Left ventricle myocardium inferior (tissue), 1 donor: ENCODE results near the gene NOS2. TPM values are rescaled to one million over a fixed set of nuclear protein-coding genes. Genes with fewer than 3 reads are reported as not detected.
A peak's percentile ranks its signal among the peaks of the same experiment; 100 is the strongest.

Experiments
- DNase-seq: peaks from one replicate; pipeline ENCODE4 v3.0.0-alpha.2; 2020
- H3K27ac ChIP-seq: fragments of 200-600 bp; replicated peaks from 2 replicates; pipeline ENCODE4 v1.8.0; 2021
- H3K27me3 ChIP-seq: fragments of 200-600 bp; 2 replicates; pipeline ENCODE4 v1.8.0; 2021; ENCODE audit warnings: low read depth
- H3K36me3 ChIP-seq: fragments of 200-600 bp; 2 replicates; pipeline ENCODE4 v1.8.0; 2021
- H3K4me1 ChIP-seq: fragments of 200-600 bp; 2 replicates; pipeline ENCODE4 v1.8.0; 2021
- H3K4me3 ChIP-seq: fragments of 200-600 bp; 2 replicates; pipeline ENCODE4 v1.8.0; 2021; ENCODE audit warnings: mild to moderate bottlenecking, moderate library complexity
- H3K9me3 ChIP-seq: fragments of 200-600 bp; replicated peaks from 2 replicates; pipeline ENCODE4 v1.8.0; 2021
- CTCF ChIP-seq: fragments of 200-600 bp; IDR thresholded peaks from 2 replicates; pipeline ENCODE4 v1.8.0; 2021; ENCODE audit warnings: antibody characterized with exemption, mild to moderate bottlenecking, borderline replicate concordance
- intact Hi-C: fragments of 100-400 bp; cut with micrococcal nuclease; formaldehyde crosslinking; loops from one replicate; pipeline ENCODE4 v1.11.0; 2022
- total RNA-seq: library from RNA; stranded (reverse); fragmentation: NEBNext Ultra II Directional; extraction: Animal tissue kit (Norgen Biotek cat#: 25700); gene quantifications from one replicate; pipeline ENCODE4 v1.2.1, GENCODE V29; 2021
- donor health status: DM: no; HTN: yes; CAD: no; lungs with severe emphysema.

NOS2 gene
- total RNA-seq, 1 donor from 2014 or later = 0.19 TPM

GRCh38 chr17:27816946-27817345 lies 16.6 kb upstream of the NOS2 start:
- intact Hi-C loops = no loop called here
- Histone ChIP-seq H3K9me3 (peaks cover 12% of the 10 kb centered on the region), H3K27me3 (no peaks in the 10 kb centered on the region), H3K27ac (peak overlapping the region; percentile 65), H3K36me3 (no peaks in the 10 kb centered on the region), H3K4me3 (no peak overlapping the region), H3K4me1 (peaks cover 23% of the 10 kb centered on the region)
- DNase-seq = no peak
- no peak for TF ChIP-seq CTCF

- Histone ChIP-seq H3K4me3 (no peak overlapping the region), H3K27ac (no peak overlapping the region), H3K4me1 (peaks cover 13% of the 10 kb centered on the region), H3K9me3 (peaks cover 4% of the 10 kb centered on the region), H3K36me3 (no peaks in the 10 kb centered on the region), H3K27me3 (no peaks in the 10 kb centered on the region)
- TF ChIP-seq CTCF = no peak
- intact Hi-C loops = no loop called here
- DNase-seq = no peak
These were observed 11.6 kb upstream of the NOS2 start for GRCh38 chr17:27811961-27812360.

- Histone ChIP-seq H3K36me3 (no peaks in the 10 kb centered on the region), H3K27ac (no peak overlapping the region), H3K9me3 (peaks cover 4% of the 10 kb centered on the region), H3K4me1 (peaks cover 12% of the 10 kb centered on the region), H3K4me3 (no peak overlapping the region), H3K27me3 (no peaks in the 10 kb centered on the region)
- TF ChIP-seq CTCF = no peak
- DNase-seq = no peak
- intact Hi-C loops = no loop called here
These were observed 10.7 kb upstream of the NOS2 start for GRCh38 chr17:27810902-27811557.

- no peaks in the 10 kb centered on the region for H3K36me3 ChIP-seq
- peaks cover 4% of the 10 kb centered on the region for H3K9me3 ChIP-seq
- intact Hi-C loops = no loop called here
- DNase-seq = no peak
- no peaks in the 10 kb centered on the region for H3K27me3 ChIP-seq
- H3K4me1 ChIP-seq = peaks cover 19% of the 10 kb centered on the region
- no peak for TF ChIP-seq CTCF
- H3K27ac ChIP-seq = no peak overlapping the region
- no peak overlapping the region for H3K4me3 ChIP-seq
These were observed 10.0 kb upstream of the NOS2 start for GRCh38 chr17:27810211-27810901.

- Histone ChIP-seq H3K36me3 (no peaks in the 10 kb centered on the region), H3K4me3 (no peak overlapping the region), H3K4me1 (peaks cover 21% of the 10 kb centered on the region), H3K9me3 (peaks cover 4% of the 10 kb centered on the region), H3K27ac (no peak overlapping the region), H3K27me3 (no peaks in the 10 kb centered on the region)
- no peak for TF ChIP-seq CTCF
- DNase-seq = no peak
- intact Hi-C loops = no loop called here
These were observed 9.2 kb upstream of the NOS2 start for GRCh38 chr17:27809555-27809954.
